Parathyroid adenoma (tissue), 2 donors: ENCODE results near the gene DUSP10.

ENCODE experiments used
- H2AFZ ChIP-seq: fragments of 300-600 bp; sonication (generic); one replicate; pipeline ENCODE4 v1.7.0; 2017; ENCODE audit warnings: antibody characterized with exemption, mild to moderate bottlenecking
- H3K27ac ChIP-seq: fragments of 300-600 bp; sonication (generic); one replicate; pipeline ENCODE4 v1.7.0; 2017
- H3K27me3 ChIP-seq: fragments of 300-600 bp; sonication (generic); one replicate; pipeline ENCODE4 v1.7.0; 2017; ENCODE audit warnings: low read length; ENCODE audit not compliant: control insufficient read depth, insufficient read depth
- H3K36me3 ChIP-seq: fragments of 300-600 bp; sonication (generic); one replicate; pipeline ENCODE4 v1.7.0; 2017; ENCODE audit warnings: low read length; ENCODE audit not compliant: control insufficient read depth, insufficient read depth
- H3K4me1 ChIP-seq: fragments of 300-600 bp; sonication (generic); one replicate; pipeline ENCODE4 v1.7.0; 2017; ENCODE audit warnings: control low read depth
- H3K4me2 ChIP-seq: fragments of 300-600 bp; sonication (generic); one replicate; pipeline ENCODE4 v1.7.0; 2017; ENCODE audit warnings: low read length
- H3K4me3 ChIP-seq: fragments of 300-600 bp; sonication (generic); one replicate; pipeline ENCODE4 v1.7.0; 2017; ENCODE audit warnings: low read depth, low read length
- H3K79me2 ChIP-seq: fragments of 300-600 bp; sonication (generic); one replicate; pipeline ENCODE4 v1.7.0; 2017; ENCODE audit warnings: control low read depth
- H3K9ac ChIP-seq: fragments of 300-600 bp; sonication (generic); one replicate; pipeline ENCODE4 v1.7.0; 2017; ENCODE audit warnings: mild to moderate bottlenecking
- H3K9me3 ChIP-seq: fragments of 300-600 bp; sonication (generic); one replicate; pipeline ENCODE4 v1.7.0; 2017; ENCODE audit warnings: low read length; ENCODE audit not compliant: control insufficient read depth
- CTCF ChIP-seq: fragments of 300-600 bp; sonication (generic); IDR thresholded peaks from one replicate; pipeline ENCODE4 v1.7.0; 2017; ENCODE audit warnings: antibody characterized with exemption, mild to moderate bottlenecking
- donor health status: primary hyperparathyroidism.

DUSP10 gene

GRCh38 chr1:221712198-221712684 lies 29.6 kb downstream of the DUSP10 start:
- H3K27ac ChIP-seq: no peak overlapping the region
- no peak overlapping the region for H2AFZ ChIP-seq
- H3K4me3 ChIP-seq: no peak overlapping the region
- no peaks in the 10 kb centered on the region for H3K9me3 ChIP-seq
- H3K9ac ChIP-seq: no peak overlapping the region
- no peak overlapping the region for H3K4me2 ChIP-seq
- H3K36me3 ChIP-seq: no peaks in the 10 kb centered on the region
- H3K4me1 ChIP-seq: no peaks in the 10 kb centered on the region
- no peaks in the 10 kb centered on the region for H3K79me2 ChIP-seq
- H3K27me3 ChIP-seq: no peaks in the 10 kb centered on the region
- TF ChIP-seq CTCF: no peak

GRCh38 chr1:221711656-221712055 lies 30.2 kb downstream of the DUSP10 start:
- no peak overlapping the region for H3K4me3 ChIP-seq
- no peak overlapping the region for H2AFZ ChIP-seq
- H3K36me3 ChIP-seq: no peaks in the 10 kb centered on the region
- no peak overlapping the region for H3K27ac ChIP-seq
- H3K9me3 ChIP-seq: no peaks in the 10 kb centered on the region
- no peaks in the 10 kb centered on the region for H3K27me3 ChIP-seq
- no peak for TF ChIP-seq CTCF
- H3K9ac ChIP-seq: no peak overlapping the region
- no peaks in the 10 kb centered on the region for H3K79me2 ChIP-seq
- H3K4me2 ChIP-seq: no peak overlapping the region
- no peaks in the 10 kb centered on the region for H3K4me1 ChIP-seq

GRCh38 chr1:221711063-221711577 lies 30.8 kb downstream of the DUSP10 start:
- Histone ChIP-seq H3K27me3 (no peaks in the 10 kb centered on the region), H3K9me3 (no peaks in the 10 kb centered on the region), H3K36me3 (no peaks in the 10 kb centered on the region), H3K4me2 (no peak overlapping the region), H3K4me3 (no peak overlapping the region), H3K4me1 (no peaks in the 10 kb centered on the region), H3K9ac (no peak overlapping the region), H3K79me2 (no peaks in the 10 kb centered on the region), H3K27ac (no peak overlapping the region), H2AFZ (no peak overlapping the region)
- no peak for TF ChIP-seq CTCF

DNA sequence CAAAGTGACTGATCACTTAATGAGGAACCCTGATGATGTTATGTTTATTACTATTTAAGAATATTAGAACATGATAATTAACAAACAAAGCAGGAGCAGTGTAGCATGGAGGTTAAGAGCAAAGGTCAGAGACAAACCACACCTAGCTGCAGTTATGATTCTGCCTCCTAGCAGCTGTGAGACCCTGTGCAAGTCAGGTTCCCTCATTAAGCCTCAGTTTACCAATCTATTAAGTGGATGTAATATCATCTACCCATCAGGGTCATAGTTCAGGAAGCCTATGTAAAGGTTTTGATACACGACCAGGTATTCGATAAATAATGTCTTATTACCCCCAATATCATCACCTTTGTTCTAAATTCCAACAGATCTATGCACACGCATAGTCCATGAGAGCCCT lies 32.0 kb downstream of the DUSP10 start:
- no peak overlapping the region for H3K4me3 ChIP-seq
- no peaks in the 10 kb centered on the region for H3K27me3 ChIP-seq
- no peaks in the 10 kb centered on the region for H3K9me3 ChIP-seq
- no peak overlapping the region for H3K4me2 ChIP-seq
- no peaks in the 10 kb centered on the region for H3K79me2 ChIP-seq
- no peak overlapping the region for H3K27ac ChIP-seq
- no peaks in the 10 kb centered on the region for H3K36me3 ChIP-seq
- no peaks in the 10 kb centered on the region for H3K4me1 ChIP-seq
- H3K9ac ChIP-seq: no peak overlapping the region
- TF ChIP-seq CTCF: no peak
- no peak overlapping the region for H2AFZ ChIP-seq

DNA sequence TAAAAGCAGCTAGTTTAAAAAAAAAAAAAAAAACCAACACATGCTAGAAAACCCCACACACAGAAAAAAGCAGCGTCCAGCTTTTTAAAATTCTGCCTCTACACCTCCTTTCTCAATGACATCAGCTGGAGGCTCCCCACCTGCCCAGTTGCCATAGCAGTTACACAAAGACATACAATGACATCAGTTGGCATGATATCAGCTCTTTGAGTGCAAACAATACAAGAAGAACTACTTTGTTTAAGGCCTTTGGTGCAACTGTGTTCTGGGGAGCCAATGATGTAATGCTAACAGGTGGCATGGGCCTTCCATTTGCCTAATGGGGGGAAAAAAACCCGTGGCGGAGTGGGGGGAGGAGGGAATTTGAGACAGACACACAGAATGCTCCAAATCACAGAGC lies 32.9 kb downstream of the DUSP10 start:
- Histone ChIP-seq H3K9me3 (no peaks in the 10 kb centered on the region), H3K4me3 (no peak overlapping the region), H3K9ac (no peak overlapping the region), H3K4me1 (no peaks in the 10 kb centered on the region), H3K79me2 (no peaks in the 10 kb centered on the region), H2AFZ (no peak overlapping the region), H3K36me3 (no peaks in the 10 kb centered on the region), H3K4me2 (no peak overlapping the region), H3K27me3 (no peaks in the 10 kb centered on the region), H3K27ac (no peak overlapping the region)
- TF ChIP-seq CTCF: no peak
